IMR-90 (cell line): Measurements from ENCODE around the gene ARAP1. TPM values are rescaled to one million over a fixed set of nuclear protein-coding genes. Genes with fewer than 3 reads are reported as not detected.
A peak's percentile ranks its signal among the peaks of the same experiment; 100 is the strongest.

Source experiments
- ATAC-seq: fragments of 200-7000 bp; cut with Tn5 transposase; 2 replicates; pipeline ENCODE4 v1.9.1; 2020; ENCODE audit warnings: low read depth, mild to moderate bottlenecking, moderate library complexity
- BruUV-seq: library from RNA; stranded (reverse); fragments of 400-500 nt; replicated peaks from 2 replicates; lab custom pipeline; 2021; lab: Mats Ljungman, UMichigan
- CTCF ChIA-PET: fragments of 300-600 bp; formaldehyde crosslinking; extraction: SDS; loops from one replicate; lab custom pipeline; 2021; ENCODE audit warnings: antibody characterized with exemption; lab: Yijun Ruan, JAX
- POLR2A ChIA-PET: fragments of 300-600 bp; sonication (Branson Sonifier 250); formaldehyde crosslinking; loops from one replicate; lab custom pipeline; 2022; ENCODE audit warnings: antibody characterized with exemption; ENCODE audit not compliant: unreplicated experiment; lab: Charles Lee
- DNase-seq: peaks from one replicate; pipeline ENCODE4 v3.0.0; 2013
- H2AFZ ChIP-seq: replicated peaks from 2 replicates; pipeline ENCODE3; 2013; ENCODE audit warnings: low read length, mild to moderate bottlenecking; ENCODE audit not compliant: poor library complexity
- H2AK5ac ChIP-seq: 2 replicates; pipeline ENCODE4 v1.6.1; 2013; ENCODE audit warnings: low read depth, low read length, inconsistent platforms
- H2AK9ac ChIP-seq: replicated peaks from 2 replicates; pipeline ENCODE3; 2013; ENCODE audit warnings: mild to moderate bottlenecking, low read depth, low read length, moderate library complexity; ENCODE audit not compliant: poor library complexity
- H2BK120ac ChIP-seq: 2 replicates; pipeline ENCODE4 v1.6.1; 2013; ENCODE audit warnings: low read depth, low read length, inconsistent platforms
- H2BK15ac ChIP-seq: 3 replicates; pipeline ENCODE4 v1.6.1; 2013; ENCODE audit warnings: low read depth, low read length, inconsistent platforms
- H2BK20ac ChIP-seq: 2 replicates; pipeline ENCODE4 v1.6.1; 2013; ENCODE audit warnings: low read depth, mild to moderate bottlenecking, inconsistent platforms, low read length, moderate library complexity
- H2BK5ac ChIP-seq: 2 replicates; pipeline ENCODE4 v1.6.1; 2013; ENCODE audit warnings: mild to moderate bottlenecking, low read depth, low read length, inconsistent platforms; ENCODE audit not compliant: poor library complexity, severe bottlenecking
- H3K14ac ChIP-seq: replicated peaks from 2 replicates; pipeline ENCODE4 v1.6.1; 2013; ENCODE audit warnings: low read depth, low read length, inconsistent platforms
- H3K18ac ChIP-seq: 2 replicates; pipeline ENCODE4 v1.6.1; 2013; ENCODE audit warnings: low read depth, low read length, control low read depth
- H3K23ac ChIP-seq: 2 replicates; pipeline ENCODE4 v1.6.1; 2013; ENCODE audit warnings: low read depth, low read length, inconsistent platforms
- H3K27ac ChIP-seq: 2 replicates; pipeline ENCODE4 v1.5.1; 2013; ENCODE audit warnings: mild to moderate bottlenecking, control low read depth, low read length; ENCODE audit not compliant: insufficient read depth
- H3K27me3 ChIP-seq: 2 replicates; pipeline ENCODE4 v1.6.1; 2013; ENCODE audit warnings: low read length; ENCODE audit not compliant: control insufficient read depth, insufficient read depth
- H3K36me3 ChIP-seq: 2 replicates; pipeline ENCODE4 v1.6.1; 2013; ENCODE audit warnings: low read length, mixed read lengths; ENCODE audit not compliant: control insufficient read depth, insufficient read depth
- H3K4ac ChIP-seq: 2 replicates; pipeline ENCODE4 v1.6.1; 2013; ENCODE audit warnings: low read depth, low read length, inconsistent platforms
- H3K4me1 ChIP-seq: 2 replicates; pipeline ENCODE4 v1.6.1; 2013; ENCODE audit warnings: low read length, mixed read lengths; ENCODE audit not compliant: control insufficient read depth, insufficient read depth
- H3K4me2 ChIP-seq: 2 replicates; pipeline ENCODE4 v1.6.1; 2013; ENCODE audit warnings: low read depth, mild to moderate bottlenecking, control low read depth, low read length, moderate library complexity
- H3K4me3 ChIP-seq: 2 replicates; pipeline ENCODE4 v1.5.1; 2013; ENCODE audit warnings: low read depth, mild to moderate bottlenecking, control low read depth, low read length, moderate library complexity; ENCODE audit not compliant: insufficient read depth
- H3K56ac ChIP-seq: 2 replicates; pipeline ENCODE4 v1.6.1; 2013; ENCODE audit warnings: low read length, inconsistent platforms; ENCODE audit not compliant: insufficient read depth; ENCODE audit errors: extremely low read depth
- H3K79me1 ChIP-seq, 2 experiments: 2 replicates each; pipeline ENCODE4 v1.6.1; 2013; ENCODE audit warnings: low read length in 2 of 2, inconsistent platforms in 1 of 2, low read depth in 1 of 2
- H3K9ac ChIP-seq: 2 replicates; pipeline ENCODE4 v1.6.1; 2013; ENCODE audit warnings: low read depth, low read length, control low read depth
- H3K9me1 ChIP-seq: 2 replicates; pipeline ENCODE4 v1.6.1; 2013; ENCODE audit warnings: low read length, inconsistent platforms; ENCODE audit not compliant: insufficient read depth
- H3K9me3 ChIP-seq: 2 replicates; pipeline ENCODE4 v1.6.1; 2013; ENCODE audit warnings: low read length; ENCODE audit not compliant: control insufficient read depth, insufficient read depth
- H4K20me1 ChIP-seq: 2 replicates; pipeline ENCODE4 v1.6.1; 2013; ENCODE audit warnings: low read length, inconsistent platforms; ENCODE audit not compliant: insufficient read depth
- H4K5ac ChIP-seq: 2 replicates; pipeline ENCODE4 v1.6.1; 2013; ENCODE audit warnings: mild to moderate bottlenecking, low read depth, low read length, control low read depth
- H4K8ac ChIP-seq, 2 experiments: 2 replicates each; pipeline ENCODE4 v1.6.1; 2013; ENCODE audit warnings: low read depth in 2 of 2, low read length in 2 of 2, control low read depth in 1 of 2, inconsistent platforms in 1 of 2
- H4K91ac ChIP-seq: 2 replicates; pipeline ENCODE4 v1.6.1; 2013; ENCODE audit warnings: low read depth, low read length, inconsistent platforms; ENCODE audit not compliant: insufficient read depth
- BHLHE40 ChIP-seq: fragments of 150-350 bp; IDR thresholded peaks from 2 replicates; pipeline ENCODE4 v1.6.1; 2016; ENCODE audit warnings: mild to moderate bottlenecking, low read depth, low read length
- CEBPB ChIP-seq: IDR thresholded peaks from 2 replicates; pipeline ENCODE4 v1.6.1; 2012; ENCODE audit warnings: low read depth, low read length, improper control_type of control experiment
- CHD1 ChIP-seq: IDR thresholded peaks from 2 replicates; pipeline ENCODE4 v1.6.1; 2012; ENCODE audit warnings: low read depth, low read length, improper control_type of control experiment
- FOS ChIP-seq: fragments of 150-350 bp; IDR thresholded peaks from 2 replicates; pipeline ENCODE4 v1.6.1; 2016; ENCODE audit warnings: low read depth, low read length
- MXI1 ChIP-seq: IDR thresholded peaks from 2 replicates; pipeline ENCODE4 v1.6.1; 2012; ENCODE audit warnings: low read depth, mild to moderate bottlenecking, low read length, moderate library complexity, borderline replicate concordance
- SMC3 ChIP-seq: fragments of 150-350 bp; IDR thresholded peaks from 2 replicates; pipeline ENCODE4 v1.6.1; 2016; ENCODE audit warnings: low read depth, mild to moderate bottlenecking, antibody characterized with exemption, low read length, moderate library complexity
- WGBS, 2 experiments: methylation state at CpG; one replicate each; pipeline versions ENCODE4 v1.1.5 to v1.1.7; 2013; ENCODE audit warnings: missing lambda C conversion rate in 2 of 2; ENCODE audit not compliant: insufficient read length in 1 of 2; ENCODE audit errors: extremely low coverage in 2 of 2; 5-methylcytosine and 5-hydroxymethylcytosine counted together
- dilution Hi-C: fragments of 300-500 bp; cut with HindIII; formaldehyde crosslinking; loops from one replicate; pipeline ENCODE4 v1.14.3; 2018; ENCODE audit warnings: low sequenced_read_pairs; ENCODE audit not compliant: unreplicated experiment
- in situ Hi-C: fragments of 300-500 bp; cut with MboI; formaldehyde crosslinking; loops from 3 replicates; pipeline ENCODE4 v1.14.3; 2019; ENCODE audit warnings: low sequenced_read_pairs, inconsistent platforms, mixed read lengths
- intact Hi-C: fragments of 100-400 bp; cut with micrococcal nuclease; formaldehyde crosslinking; loops from 2 replicates; pipeline ENCODE4 v1.10.0; 2022
- polyA plus RNA-seq, 3 experiments: library from polyadenylated mRNA; depleted of rRNA; stranded (reverse); fragments of >200 nt; gene quantifications; 2 replicates each; pipeline ENCODE4 v1.2.3, GENCODE V29; 2012; ENCODE audit warnings: low replicate concordance in 1 of 3
- total RNA-seq: library from RNA; depleted of rRNA; stranded (reverse); fragments of >200 nt; gene quantifications from 2 replicates; pipeline ENCODE4 v1.2.3, GENCODE V29; 2012
- TF ChIP-seq, protein P1 (sequence below): conservative IDR thresholded peaks from 2 replicates; pipeline ENCODE4 v1.5.1; 2012; ENCODE audit warnings: mild to moderate bottlenecking, low read depth, low read length, improper control_type of control experiment
- TF ChIP-seq, protein P2 (sequence below): fragments of 150-350 bp; IDR thresholded peaks from 2 replicates; pipeline ENCODE4 v1.6.1; 2017; ENCODE audit warnings: mild to moderate bottlenecking, antibody characterized with exemption, low read length, low read depth

ARAP1 gene
- total and polyA plus RNA-seq, 2 of the 4 experiments (the other 2 are of a cell fraction), result 37.6 to 63.1 TPM

DNA sequence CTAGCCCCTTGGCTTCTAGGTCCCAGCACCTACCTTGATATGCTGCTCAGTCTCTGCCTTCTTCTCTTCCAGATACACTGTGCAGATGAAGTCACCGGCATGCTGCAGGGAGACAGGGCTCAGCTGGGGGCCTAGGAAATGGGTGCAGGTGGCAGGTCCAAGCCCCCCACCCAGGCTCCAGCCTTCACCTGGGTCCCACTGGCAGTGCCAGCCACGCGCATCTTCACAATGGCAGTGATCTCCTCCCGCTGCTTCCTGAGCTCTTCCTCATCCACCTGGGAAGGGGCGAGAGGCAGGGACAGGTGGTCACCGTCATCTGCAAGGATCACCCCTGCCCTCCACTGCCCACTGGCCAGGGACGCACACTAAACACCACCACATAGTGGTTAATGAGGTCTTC is 56.9 kb downstream of the ARAP1 start:
- Histone ChIP-seq H3K4me3 (no peak overlapping the region), H3K9me1 (peaks cover 6% of the 10 kb centered on the region; the same call in 1 of the 2 replicates), H4K91ac (no peak overlapping the region), H2BK15ac (no peak overlapping the region), H3K4ac (no peak overlapping the region), H2BK5ac (no peak overlapping the region), H3K4me2 (no peak overlapping the region), H2BK120ac (no peak overlapping the region), H4K8ac (no peak overlapping the region), H4K5ac (no peak overlapping the region), H3K36me3 (peaks cover 90% of the 10 kb centered on the region), H3K18ac (no peak overlapping the region), H3K9me3 (no peaks in the 10 kb centered on the region), H3K79me1 (peaks cover 0 to 16% of the 10 kb centered on the region in 2 experiments; a peak in 1 of 4 replicates), H3K9ac (no peak overlapping the region), H3K27me3 (no peaks in the 10 kb centered on the region), H4K20me1 (peaks cover 10% of the 10 kb centered on the region), H3K27ac (no peak overlapping the region), H3K4me1 (peaks cover 3% of the 10 kb centered on the region; the same call in 1 of the 2 replicates), H2AFZ (peak overlapping the region; percentile 23), H2AK9ac (no peak overlapping the region), H3K56ac (no peak overlapping the region), H3K14ac (no peak overlapping the region), H2BK20ac (no peak overlapping the region), H3K23ac (no peak overlapping the region), H2AK5ac (no peak overlapping the region)
- intact Hi-C loops (no loop called here), dilution Hi-C loops (no loop called here), in situ Hi-C loops (no loop called here)
- ChIA-PET POLR2A (no interaction called here), CTCF (no interaction called here)
- no peak for DNase-seq
- no CpG with 5 or more reads among the region's 7 CpGs for WGBS, 2 experiments
- no peak for ATAC-seq
- BruUV-seq, result no TSS peak
- TF ChIP-seq FOS (no peak), SMC3 (no peak), MXI1 (no peak), CHD1 (no peak), BHLHE40 (no peak), CEBPB (no peak)
- TF ChIP-seq, protein P1, sequence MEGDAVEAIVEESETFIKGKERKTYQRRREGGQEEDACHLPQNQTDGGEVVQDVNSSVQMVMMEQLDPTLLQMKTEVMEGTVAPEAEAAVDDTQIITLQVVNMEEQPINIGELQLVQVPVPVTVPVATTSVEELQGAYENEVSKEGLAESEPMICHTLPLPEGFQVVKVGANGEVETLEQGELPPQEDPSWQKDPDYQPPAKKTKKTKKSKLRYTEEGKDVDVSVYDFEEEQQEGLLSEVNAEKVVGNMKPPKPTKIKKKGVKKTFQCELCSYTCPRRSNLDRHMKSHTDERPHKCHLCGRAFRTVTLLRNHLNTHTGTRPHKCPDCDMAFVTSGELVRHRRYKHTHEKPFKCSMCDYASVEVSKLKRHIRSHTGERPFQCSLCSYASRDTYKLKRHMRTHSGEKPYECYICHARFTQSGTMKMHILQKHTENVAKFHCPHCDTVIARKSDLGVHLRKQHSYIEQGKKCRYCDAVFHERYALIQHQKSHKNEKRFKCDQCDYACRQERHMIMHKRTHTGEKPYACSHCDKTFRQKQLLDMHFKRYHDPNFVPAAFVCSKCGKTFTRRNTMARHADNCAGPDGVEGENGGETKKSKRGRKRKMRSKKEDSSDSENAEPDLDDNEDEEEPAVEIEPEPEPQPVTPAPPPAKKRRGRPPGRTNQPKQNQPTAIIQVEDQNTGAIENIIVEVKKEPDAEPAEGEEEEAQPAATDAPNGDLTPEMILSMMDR, result no peak
- TF ChIP-seq, protein P2, sequence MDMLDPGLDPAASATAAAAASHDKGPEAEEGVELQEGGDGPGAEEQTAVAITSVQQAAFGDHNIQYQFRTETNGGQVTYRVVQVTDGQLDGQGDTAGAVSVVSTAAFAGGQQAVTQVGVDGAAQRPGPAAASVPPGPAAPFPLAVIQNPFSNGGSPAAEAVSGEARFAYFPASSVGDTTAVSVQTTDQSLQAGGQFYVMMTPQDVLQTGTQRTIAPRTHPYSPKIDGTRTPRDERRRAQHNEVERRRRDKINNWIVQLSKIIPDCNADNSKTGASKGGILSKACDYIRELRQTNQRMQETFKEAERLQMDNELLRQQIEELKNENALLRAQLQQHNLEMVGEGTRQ, result no peak
